ENCODE data around the gene DNAJC12. TPM values are rescaled to one million over a fixed set of nuclear protein-coding genes. Genes with fewer than 3 reads are reported as not detected.

Gene DNAJC12
- total RNA-seq, 3 donors from 2014 or later (not counting 1 experiment from before 2014, with no cell fraction given), result not detected

DNA sequence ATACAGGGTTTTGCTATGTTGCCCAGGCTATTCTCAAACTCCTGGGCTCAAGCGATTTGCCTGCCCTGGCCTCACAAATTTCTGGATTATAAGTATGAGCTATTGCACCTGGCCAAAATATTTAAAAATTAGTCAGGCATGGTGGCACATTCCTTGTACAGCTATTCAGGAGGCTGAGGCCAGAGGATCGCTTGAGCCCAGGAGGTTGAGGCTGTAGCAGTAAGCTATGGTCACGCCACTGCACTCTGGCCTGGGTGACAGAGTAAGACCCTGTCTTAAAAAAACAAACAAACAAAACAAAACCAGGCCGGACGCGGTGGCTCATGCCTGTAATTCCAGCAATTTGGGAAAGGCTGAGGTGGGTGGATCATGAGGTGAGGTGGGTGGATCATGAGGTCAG is 32.0 kb upstream of the DNAJC12 start:
- no peak overlapping the region for H3K27ac Mint-ChIP-seq
- Histone ChIP-seq H3K36me3 (ENCODE audit: control insufficient read depth, insufficient read depth, low read length) (no peaks in the 10 kb centered on the region), H3K4me1 (ENCODE audit: control insufficient read depth, insufficient read depth, low read length) (no peaks in the 10 kb centered on the region), H3K27ac (ENCODE audit: low read length) (no peak overlapping the region), H3K27me3 (ENCODE audit: control insufficient read depth, insufficient read depth, low read length) (no peaks in the 10 kb centered on the region), H3K4me3 (ENCODE audit: low read length) (no peak overlapping the region), H3K9me3 (ENCODE audit: control insufficient read depth, insufficient read depth, low read length) (no peaks in the 10 kb centered on the region)
- no peaks in the 10 kb centered on the region for H3K4me1 Mint-ChIP-seq
- no peak overlapping the region for H3K4me3 Mint-ChIP-seq
- no peaks in the 10 kb centered on the region for H3K9me3 Mint-ChIP-seq
- TF ChIP-seq, protein P1, sequence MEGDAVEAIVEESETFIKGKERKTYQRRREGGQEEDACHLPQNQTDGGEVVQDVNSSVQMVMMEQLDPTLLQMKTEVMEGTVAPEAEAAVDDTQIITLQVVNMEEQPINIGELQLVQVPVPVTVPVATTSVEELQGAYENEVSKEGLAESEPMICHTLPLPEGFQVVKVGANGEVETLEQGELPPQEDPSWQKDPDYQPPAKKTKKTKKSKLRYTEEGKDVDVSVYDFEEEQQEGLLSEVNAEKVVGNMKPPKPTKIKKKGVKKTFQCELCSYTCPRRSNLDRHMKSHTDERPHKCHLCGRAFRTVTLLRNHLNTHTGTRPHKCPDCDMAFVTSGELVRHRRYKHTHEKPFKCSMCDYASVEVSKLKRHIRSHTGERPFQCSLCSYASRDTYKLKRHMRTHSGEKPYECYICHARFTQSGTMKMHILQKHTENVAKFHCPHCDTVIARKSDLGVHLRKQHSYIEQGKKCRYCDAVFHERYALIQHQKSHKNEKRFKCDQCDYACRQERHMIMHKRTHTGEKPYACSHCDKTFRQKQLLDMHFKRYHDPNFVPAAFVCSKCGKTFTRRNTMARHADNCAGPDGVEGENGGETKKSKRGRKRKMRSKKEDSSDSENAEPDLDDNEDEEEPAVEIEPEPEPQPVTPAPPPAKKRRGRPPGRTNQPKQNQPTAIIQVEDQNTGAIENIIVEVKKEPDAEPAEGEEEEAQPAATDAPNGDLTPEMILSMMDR (IDR thresholded peaks at IDR 0.05), result no peak
- intact Hi-C loops (cut with micrococcal nuclease), result no loop called here
- ATAC-seq, result no peak
- H3K27me3 Mint-ChIP-seq (ENCODE audit: low read depth in 2 of 2), result no peaks in the 10 kb centered on the region
- 96% methylated on average over 3 of the region's 6 CpGs for WGBS (ENCODE audit: insufficient coverage)
- no peaks in the 10 kb centered on the region for H3K36me3 Mint-ChIP-seq
- no peak for DNase-seq

DNA sequence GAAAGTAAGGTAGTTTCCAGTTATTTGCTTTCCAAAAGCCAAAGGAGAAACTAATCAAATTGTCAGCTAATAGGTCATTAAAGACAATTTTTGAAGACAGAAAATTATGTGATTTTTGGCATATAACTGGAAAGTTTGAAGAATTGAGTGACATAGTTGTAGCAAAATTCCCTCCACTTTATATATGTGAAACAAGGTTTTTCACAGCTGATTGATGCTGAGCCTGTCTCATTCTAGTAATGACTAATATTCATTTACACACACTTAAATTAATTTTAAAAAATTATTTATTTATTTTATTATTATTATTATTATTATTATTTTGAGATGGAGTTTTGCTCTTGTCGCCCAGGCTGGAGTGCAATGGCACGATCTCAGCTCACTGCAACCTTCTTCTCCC is 30.1 kb upstream of the DNAJC12 start:
- no peaks in the 10 kb centered on the region for H3K4me1 Mint-ChIP-seq
- Histone ChIP-seq H3K9me3 (ENCODE audit: control insufficient read depth, insufficient read depth, low read length) (no peaks in the 10 kb centered on the region), H3K36me3 (ENCODE audit: control insufficient read depth, insufficient read depth, low read length) (no peaks in the 10 kb centered on the region), H3K27ac (ENCODE audit: low read length) (no peak overlapping the region), H3K4me3 (ENCODE audit: low read length) (no peak overlapping the region), H3K27me3 (ENCODE audit: control insufficient read depth, insufficient read depth, low read length) (no peaks in the 10 kb centered on the region), H3K4me1 (ENCODE audit: control insufficient read depth, insufficient read depth, low read length) (no peaks in the 10 kb centered on the region)
- H3K4me3 Mint-ChIP-seq, result no peak overlapping the region
- no peak overlapping the region for H3K27ac Mint-ChIP-seq
- H3K36me3 Mint-ChIP-seq, result no peaks in the 10 kb centered on the region
- TF ChIP-seq, protein P1 (IDR thresholded peaks at IDR 0.05), result no peak
- intact Hi-C loops (cut with micrococcal nuclease), result no loop called here
- no peaks in the 10 kb centered on the region for H3K9me3 Mint-ChIP-seq
- ATAC-seq, result no peak
- DNase-seq, result no peak
- WGBS (ENCODE audit: insufficient coverage), result 100% methylated on average over 2 of the region's 2 CpGs
- H3K27me3 Mint-ChIP-seq (ENCODE audit: low read depth in 2 of 2), result peaks cover 0 to 2% of the 10 kb centered on the region in 2 donors

DNA sequence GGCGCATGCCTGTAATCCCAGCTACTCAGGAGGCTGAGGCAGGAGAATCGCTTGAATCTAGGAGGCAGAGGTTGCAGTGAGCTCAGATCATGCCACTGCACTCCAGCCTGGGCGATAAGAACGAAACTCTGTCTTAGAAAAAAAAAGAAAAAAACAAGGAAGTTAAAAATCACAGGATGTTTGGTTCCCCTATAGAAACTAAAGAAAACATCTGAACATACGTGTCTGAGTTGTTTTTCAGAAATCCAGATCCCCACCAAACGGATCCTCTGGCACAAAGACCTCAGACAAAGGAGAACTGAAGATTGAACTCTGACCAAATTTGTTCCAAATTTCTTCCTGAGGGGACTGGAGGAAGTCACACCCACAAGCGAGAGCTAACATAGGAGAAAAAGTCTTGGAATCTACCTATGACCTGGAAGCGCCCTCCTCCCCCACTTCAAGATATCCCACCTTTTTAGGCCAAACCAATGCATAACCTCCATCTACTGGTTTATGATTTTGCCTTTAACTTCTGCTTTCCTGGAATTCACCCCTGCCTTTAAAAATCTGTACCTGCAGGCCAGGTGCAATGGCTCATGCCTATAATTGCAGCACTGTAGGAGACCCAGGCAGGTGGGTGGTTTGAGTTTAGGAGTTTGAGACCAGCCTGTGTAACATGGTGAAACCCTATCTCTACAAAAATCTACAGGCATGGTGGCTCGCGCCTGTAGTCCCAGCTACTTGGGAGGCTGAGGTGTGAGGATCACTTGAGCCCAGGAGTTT is 26.8 kb upstream of the DNAJC12 start:
- Histone ChIP-seq H3K4me1 (ENCODE audit: control insufficient read depth, insufficient read depth, low read length) (no peaks in the 10 kb centered on the region), H3K36me3 (ENCODE audit: control insufficient read depth, insufficient read depth, low read length) (no peaks in the 10 kb centered on the region), H3K4me3 (ENCODE audit: low read length) (no peak overlapping the region), H3K27ac (ENCODE audit: low read length) (no peak overlapping the region), H3K27me3 (ENCODE audit: control insufficient read depth, insufficient read depth, low read length) (no peaks in the 10 kb centered on the region), H3K9me3 (ENCODE audit: control insufficient read depth, insufficient read depth, low read length) (no peaks in the 10 kb centered on the region)
- no peak for DNase-seq
- ATAC-seq, result no peak
- Mint-ChIP-seq H3K27ac (no peak overlapping the region), H3K4me1 (no peaks in the 10 kb centered on the region), H3K4me3 (no peak overlapping the region), H3K27me3 (ENCODE audit: low read depth in 2 of 2) (peaks cover 0 to 2% of the 10 kb centered on the region in 2 donors), H3K9me3 (no peaks in the 10 kb centered on the region), H3K36me3 (no peaks in the 10 kb centered on the region)
- TF ChIP-seq, protein P1 (IDR thresholded peaks at IDR 0.05), result no peak
- 72% methylated on average over 10 of the region's 10 CpGs for WGBS (ENCODE audit: insufficient coverage)
- intact Hi-C loops (cut with micrococcal nuclease), result no loop called here

DNA sequence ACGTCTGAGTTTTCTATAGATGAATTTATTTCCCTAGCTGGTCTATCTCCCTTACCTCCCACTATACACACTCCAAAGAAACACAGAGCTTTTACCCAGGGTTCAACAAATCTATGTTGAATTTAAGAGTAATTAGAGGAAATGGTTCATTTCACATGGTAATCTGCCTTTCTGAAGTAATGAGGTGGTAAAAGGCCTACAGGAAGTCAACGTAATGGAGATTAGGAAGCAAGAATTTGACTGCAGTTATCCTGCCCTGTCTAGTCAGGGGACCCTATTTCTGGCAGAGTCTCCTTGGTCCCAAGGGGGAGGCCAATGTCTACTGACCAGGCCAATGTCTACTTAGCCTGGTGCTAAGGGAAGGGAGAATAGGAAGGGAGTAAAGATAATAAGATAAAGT is 25.1 kb upstream of the DNAJC12 start:
- TF ChIP-seq, protein P1 (IDR thresholded peaks at IDR 0.05), result no peak
- no peak overlapping the region for H3K4me3 ChIP-seq (ENCODE audit: low read length)
- H3K27ac ChIP-seq (ENCODE audit: low read length), result no peak overlapping the region
- 84% methylated on average over 1 of the region's 2 CpGs for WGBS (ENCODE audit: insufficient coverage)
- DNase-seq (no peak), ATAC-seq (no peak)
- no peaks in the 10 kb centered on the region for H3K9me3 Mint-ChIP-seq
- intact Hi-C loops (cut with micrococcal nuclease), result no loop called here
- no peaks in the 10 kb centered on the region for H3K36me3 Mint-ChIP-seq
- H3K4me1 Mint-ChIP-seq, result no peaks in the 10 kb centered on the region
- no peak overlapping the region for H3K4me3 Mint-ChIP-seq
- no peaks in the 10 kb centered on the region for H3K36me3 ChIP-seq (ENCODE audit: control insufficient read depth, insufficient read depth, low read length)
- H3K9me3 ChIP-seq (ENCODE audit: control insufficient read depth, insufficient read depth, low read length), result no peaks in the 10 kb centered on the region
- no peaks in the 10 kb centered on the region for H3K27me3 ChIP-seq (ENCODE audit: control insufficient read depth, insufficient read depth, low read length)
- H3K27ac Mint-ChIP-seq, result no peak overlapping the region
- H3K4me1 ChIP-seq (ENCODE audit: control insufficient read depth, insufficient read depth, low read length), result no peaks in the 10 kb centered on the region
- peaks cover 0 to 2% of the 10 kb centered on the region in 2 donors for H3K27me3 Mint-ChIP-seq (ENCODE audit: low read depth in 2 of 2)

All from natural killer cell (primary cell).